ENCODE results near the gene LMTK2.

Gene LMTK2

GRCh38 chr7:98125759-98126158 lies 19.1 kb downstream of the LMTK2 start:
- TF ChIP-seq CTCF (IDR thresholded peaks at IDR 0.05; ENCODE audit: control insufficient read depth, insufficient read depth, low read depth, low read length, missing control alignments) = no peak
- no peak overlapping the region for H3K4me3 ChIP-seq (ENCODE audit: control insufficient read depth, low read depth, low read length)
- no peak for DNase-seq (ENCODE audit: low read depth)

DNA sequence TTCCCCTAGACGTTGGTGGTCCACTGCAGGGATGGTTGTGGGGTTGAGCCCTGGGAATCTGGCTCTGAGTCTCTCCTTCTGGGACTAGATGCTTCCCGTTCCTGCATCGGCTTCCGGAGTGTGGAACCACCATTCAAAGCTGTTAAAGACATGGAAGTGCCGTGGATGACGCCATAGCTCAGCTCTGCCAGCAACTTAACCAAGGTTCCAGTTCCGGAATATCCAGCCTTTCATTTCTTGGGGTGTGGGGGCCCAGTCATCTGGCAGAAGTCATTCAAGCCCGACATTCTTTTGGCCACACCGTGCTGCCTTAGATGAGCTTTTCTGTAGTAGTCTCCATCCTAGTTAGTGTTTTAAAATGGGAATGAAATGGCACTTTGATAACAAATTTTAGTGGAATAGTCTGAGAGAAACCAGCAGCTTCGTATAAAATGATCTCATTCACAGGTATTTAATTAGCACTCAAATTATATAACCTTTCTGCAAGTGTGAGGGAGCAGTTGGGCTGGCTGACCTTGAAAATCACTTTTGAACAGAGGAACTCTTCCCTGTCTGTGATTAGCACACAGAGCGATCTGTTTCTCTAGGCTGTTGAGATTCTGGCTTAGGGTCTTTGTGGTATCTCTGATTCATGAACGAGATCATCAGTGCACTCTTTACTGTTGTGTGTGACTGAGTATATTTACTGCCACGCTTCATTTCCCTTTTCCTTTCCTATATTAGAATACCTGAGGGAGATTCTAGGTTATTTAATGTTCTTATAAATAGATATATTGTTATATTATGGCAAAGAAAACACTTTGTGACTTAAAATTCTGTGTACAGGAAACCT lies 19.9 kb downstream of the LMTK2 start:
- no peak for TF ChIP-seq CTCF (IDR thresholded peaks at IDR 0.05; ENCODE audit: control insufficient read depth, insufficient read depth, low read depth, low read length, missing control alignments)
- DNase-seq (ENCODE audit: low read depth) = no peak
- H3K4me3 ChIP-seq (ENCODE audit: control insufficient read depth, low read depth, low read length) = no peak overlapping the region

DNA sequence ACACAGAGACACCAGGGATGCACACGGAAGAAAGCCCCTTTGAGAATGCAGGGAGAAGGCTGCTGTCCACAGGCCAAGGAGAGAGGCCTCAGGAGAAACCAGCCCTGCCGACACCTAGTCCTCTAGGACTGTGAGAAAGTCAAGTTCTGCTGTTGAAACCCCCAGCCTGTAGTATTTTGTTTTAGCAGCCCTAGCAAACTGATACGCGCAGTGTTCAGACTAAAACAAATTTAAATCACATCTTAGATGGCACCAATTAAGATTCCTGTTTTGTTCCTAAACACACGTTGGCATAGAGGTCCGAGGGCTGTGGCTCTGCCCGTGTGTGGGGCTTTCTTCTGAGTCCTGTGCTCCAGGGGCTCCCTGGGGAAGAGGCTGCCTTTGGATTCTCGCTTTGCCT lies 21.7 kb downstream of the LMTK2 start:
- H3K4me3 ChIP-seq (ENCODE audit: control insufficient read depth, low read depth, low read length) = no peak overlapping the region
- no peak for DNase-seq (ENCODE audit: low read depth)
- TF ChIP-seq CTCF (IDR thresholded peaks at IDR 0.05; ENCODE audit: control insufficient read depth, insufficient read depth, low read depth, low read length, missing control alignments) = no peak

DNA sequence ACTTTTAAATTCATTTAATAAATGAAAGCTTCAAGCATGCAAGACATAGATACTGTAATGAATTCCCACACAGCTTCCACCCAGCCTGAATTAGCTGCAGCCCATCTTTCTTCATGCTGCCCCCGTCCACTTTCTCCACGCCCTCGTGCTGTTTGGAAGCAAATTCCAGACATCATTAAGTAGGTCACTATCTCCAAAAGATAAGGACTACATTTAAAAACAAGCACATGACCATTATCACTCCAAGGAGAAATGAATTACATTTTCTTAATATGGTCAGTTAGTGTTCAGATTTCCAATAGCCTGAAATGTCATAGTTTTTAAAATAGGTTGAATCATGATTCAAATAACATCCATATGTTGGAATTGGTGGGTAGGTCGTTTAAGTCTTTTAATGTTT lies 24.3 kb downstream of the LMTK2 start:
- no peak for TF ChIP-seq CTCF (IDR thresholded peaks at IDR 0.05; ENCODE audit: control insufficient read depth, insufficient read depth, low read depth, low read length, missing control alignments)
- no peak for DNase-seq (ENCODE audit: low read depth)
- H3K4me3 ChIP-seq (ENCODE audit: control insufficient read depth, low read depth, low read length) = no peak overlapping the region

DNA sequence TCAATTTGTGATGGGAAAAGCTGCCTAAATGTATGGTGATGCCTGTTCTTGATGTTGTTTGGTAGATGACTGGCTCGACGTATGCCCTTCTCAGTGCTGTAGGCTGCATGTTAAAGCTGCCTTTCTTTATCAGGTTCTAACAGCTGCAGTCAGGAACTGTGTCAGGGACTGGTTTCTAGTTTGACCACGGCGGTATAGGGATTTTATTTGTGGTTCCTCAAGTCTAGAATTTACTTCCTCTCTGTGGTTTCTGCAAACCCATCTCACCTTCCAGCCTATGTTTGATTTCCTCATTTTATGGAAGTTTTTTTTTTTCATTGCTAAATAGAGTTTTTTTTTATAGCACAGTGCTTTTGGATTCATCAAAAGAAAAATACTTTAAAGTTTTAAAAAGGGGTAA lies 26.5 kb downstream of the LMTK2 start:
- H3K4me3 ChIP-seq (ENCODE audit: control insufficient read depth, low read depth, low read length) = no peak overlapping the region

DNA sequence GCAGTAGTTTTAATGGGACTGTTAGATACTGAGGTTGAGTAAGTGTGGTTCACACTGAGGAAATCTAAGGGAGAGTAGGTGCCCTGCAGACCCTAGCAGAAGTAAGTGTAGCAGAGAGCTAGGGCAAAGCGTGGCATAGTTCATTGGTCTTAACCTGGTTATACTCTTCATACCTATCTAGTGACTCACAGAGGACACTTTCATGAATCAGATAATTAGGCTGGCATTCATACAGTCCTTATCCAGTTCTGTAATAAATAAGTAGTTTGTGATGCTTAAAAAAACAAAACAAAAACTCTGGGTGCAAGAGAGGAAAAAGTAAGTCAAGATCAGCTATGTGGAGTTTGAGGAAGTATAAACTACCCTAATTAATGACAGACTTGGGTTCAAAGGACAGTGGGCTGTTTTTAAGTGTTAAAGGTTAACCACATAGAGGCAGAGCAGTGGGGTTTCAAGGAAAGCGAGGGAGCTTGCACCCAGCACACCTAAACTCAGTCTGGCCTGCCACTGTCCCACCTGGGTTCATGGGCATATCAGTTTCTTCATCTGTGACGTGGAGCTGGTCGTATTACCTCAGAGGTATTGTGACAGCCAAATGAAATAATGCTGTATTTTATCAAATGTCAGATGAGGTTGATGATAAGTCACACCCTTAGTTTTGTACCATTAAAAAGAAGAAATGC lies 27.1 kb downstream of the LMTK2 start:
- no peak for TF ChIP-seq CTCF (IDR thresholded peaks at IDR 0.05; ENCODE audit: control insufficient read depth, insufficient read depth, low read depth, low read length, missing control alignments)
- H3K4me3 ChIP-seq (ENCODE audit: control insufficient read depth, low read depth, low read length) = no peak overlapping the region
- no peak for DNase-seq (ENCODE audit: low read depth)

More for the DNA sequence above, 26.5 kb downstream of the LMTK2 start:
- TF ChIP-seq CTCF (IDR thresholded peaks at IDR 0.05; ENCODE audit: control insufficient read depth, insufficient read depth, low read depth, low read length, missing control alignments) = no peak
- no peak for DNase-seq (ENCODE audit: low read depth)
